SK-N-SH (cell line): ENCODE data around the gene BTBD16. TPM values are rescaled to one million over a fixed set of nuclear protein-coding genes. Genes with fewer than 3 reads are reported as not detected.

Experiments
- CTCF ChIA-PET: fragments of 300-600, 350-600 bp; formaldehyde crosslinking; extraction: SDS; loops from one replicate; lab custom pipeline; 2021; lab: Yijun Ruan, JAX
- POLR2A ChIA-PET: fragments of 350-600 bp; sonication (Branson Sonifier 250); formaldehyde crosslinking; extraction: SDS; loops from one replicate; lab custom pipeline; 2020; ENCODE audit warnings: antibody characterized with exemption, inconsistent platforms; lab: Yijun Ruan, JAX
- DNase-seq: peaks from one replicate; pipeline ENCODE4 v3.0.0; 2012
- H2AFZ ChIP-seq: fragments of 200-600 bp; sonication (generic); 2 replicates; pipeline ENCODE4 v1.8.1; 2016; ENCODE audit warnings: antibody characterized with exemption, mild to moderate bottlenecking, low read depth
- H3F3A ChIP-seq: fragments of 200-600 bp; sonication (generic); replicated peaks from 2 replicates; pipeline ENCODE3; 2016; ENCODE audit warnings: antibody characterized with exemption, mild to moderate bottlenecking; ENCODE audit not compliant: insufficient read depth
- H3K27ac ChIP-seq, 2 experiments: fragments of 200-500 bp in 1 of 2; fragments of 200-600 bp in 1 of 2; sonication (Bioruptor generic) in 1 of 2; sonication (generic), shearing (Covaris generic) in 1 of 2; 2 replicates each; pipeline versions ENCODE4 v1.5.1 to v1.6.1; 2014 to 2016; ENCODE audit warnings: low read depth in 2 of 2, inconsistent platforms in 1 of 2, low read length in 1 of 2, mild to moderate bottlenecking in 1 of 2, mixed read lengths in 1 of 2
- H3K27me3 ChIP-seq: fragments of 200-600 bp; sonication (generic), shearing (Covaris generic); 2 replicates; pipeline ENCODE4 v1.6.1; 2016; ENCODE audit warnings: mixed run types; ENCODE audit not compliant: insufficient read depth
- H3K36me3 ChIP-seq, 2 experiments: fragments of 200-500 bp in 1 of 2; fragments of 200-600 bp in 1 of 2; sonication (Bioruptor generic) in 1 of 2; sonication (generic) in 1 of 2; replicated peaks in 1 of 2; 2 replicates each; pipeline versions ENCODE3 to v1.5.1; 2014 to 2016; ENCODE audit warnings: low read length in 1 of 2, mild to moderate bottlenecking in 1 of 2; ENCODE audit not compliant: insufficient read depth in 2 of 2, control insufficient read depth in 1 of 2
- H3K4me1 ChIP-seq, 2 experiments: fragments of 200-500 bp in 1 of 2; fragments of 200-600 bp in 1 of 2; sonication (Bioruptor generic) in 1 of 2; sonication (generic), shearing (Covaris generic) in 1 of 2; 2 replicates each; pipeline versions ENCODE4 v1.5.1 to v1.6.1; 2014 to 2016; ENCODE audit warnings: low read depth in 1 of 2, low read length in 1 of 2, mixed run types in 1 of 2; ENCODE audit not compliant: insufficient read depth in 2 of 2, control insufficient read depth in 1 of 2
- H3K4me2 ChIP-seq: fragments of 200-600 bp; sonication (generic), shearing (Covaris generic); 2 replicates; pipeline ENCODE4 v1.6.1; 2017; ENCODE audit warnings: mixed run types
- H3K4me3 ChIP-seq, 2 experiments: fragments of 200-500 bp in 1 of 2; fragments of 200-600 bp in 1 of 2; sonication (Bioruptor generic) in 1 of 2; sonication (generic), shearing (Covaris generic) in 1 of 2; 2 replicates each; pipeline versions ENCODE4 v1.5.1 to v1.8.1; 2014 to 2016; ENCODE audit warnings: low read depth in 2 of 2, inconsistent platforms in 1 of 2, low read length in 1 of 2, mild to moderate bottlenecking in 1 of 2, mixed read lengths in 1 of 2, moderate library complexity in 1 of 2
- H3K79me2 ChIP-seq: fragments of 200-600 bp; sonication (generic); 2 replicates; pipeline ENCODE4 v1.8.1; 2017; ENCODE audit warnings: mild to moderate bottlenecking; ENCODE audit not compliant: insufficient read depth
- H3K9ac ChIP-seq: fragments of 200-600 bp; sonication (generic); 2 replicates; pipeline ENCODE4 v1.6.1; 2017; ENCODE audit warnings: mixed run types
- H3K9me2 ChIP-seq: fragments of 200-600 bp; sonication (generic); 2 replicates; pipeline ENCODE4 v1.6.1; 2017; ENCODE audit warnings: mixed run types
- H3K9me3 ChIP-seq: fragments of 200-600 bp; sonication (generic); 2 replicates; pipeline ENCODE4 v1.6.1; 2017; ENCODE audit warnings: mixed run types, mild to moderate bottlenecking, moderate library complexity
- H4K20me1 ChIP-seq: fragments of 200-600 bp; sonication (generic); 2 replicates; pipeline ENCODE4 v1.6.1; 2017; ENCODE audit warnings: mild to moderate bottlenecking, mixed run types; ENCODE audit not compliant: insufficient read depth
- CHD2 ChIP-seq: fragments of 150-350 bp; IDR thresholded peaks from 2 replicates; pipeline ENCODE4 v1.6.1; 2018; ENCODE audit warnings: low read length; ENCODE audit not compliant: partially characterized antibody
- ELF1 ChIP-seq: IDR thresholded peaks from 2 replicates; pipeline ENCODE4 v1.4.0; 2012
- EP300 ChIP-seq, 2 experiments: IDR thresholded peaks; 2 replicates each; pipeline versions ENCODE4 v1.4.0 to v1.6.1; 2012; ENCODE audit warnings: borderline replicate concordance in 1 of 2, low read depth in 1 of 2, low read length in 1 of 2
- JUND ChIP-seq: IDR thresholded peaks from 2 replicates; pipeline ENCODE4 v1.4.0; 2012
- MXI1 ChIP-seq: IDR thresholded peaks from 2 replicates; pipeline ENCODE4 v1.6.1; 2012; ENCODE audit warnings: mild to moderate bottlenecking, low read depth, low read length, improper control_type of control experiment
- RXRA ChIP-seq: IDR thresholded peaks from 2 replicates; pipeline ENCODE4 v1.4.0; 2012; ENCODE audit warnings: low read depth, mild to moderate bottlenecking, borderline replicate concordance
- TAF1 ChIP-seq: IDR thresholded peaks from 2 replicates; pipeline ENCODE4 v1.6.1; 2012; ENCODE audit warnings: low read depth, mild to moderate bottlenecking, low read length, moderate library complexity, borderline replicate concordance
- TEAD4 ChIP-seq: IDR thresholded peaks from 2 replicates; pipeline ENCODE4 v1.4.0; 2012; ENCODE audit warnings: mild to moderate bottlenecking, borderline replicate concordance; ENCODE audit not compliant: insufficient read depth
- WGBS: methylation state at CpG from one replicate; pipeline ENCODE4 v1.1.6; 2017; ENCODE audit warnings: low lambda C conversion rate; 5-methylcytosine and 5-hydroxymethylcytosine counted together
- polyA plus RNA-seq, 3 experiments: library from polyadenylated mRNA; depleted of rRNA; stranded (reverse); fragments of >200 nt; gene quantifications; 2 replicates each; pipeline ENCODE4 v1.2.3, GENCODE V29; 2012
- TF ChIP-seq, protein P1 (sequence below): IDR thresholded peaks from 2 replicates; pipeline ENCODE4 v1.4.0; 2012; ENCODE audit warnings: low read depth, borderline replicate concordance
- TF ChIP-seq, protein P2 (sequence below): IDR thresholded peaks from 2 replicates; pipeline ENCODE4 v1.4.0; 2012; ENCODE audit warnings: low read depth, borderline replicate concordance
- TF ChIP-seq, protein P3 (sequence below): IDR thresholded peaks from 2 replicates; pipeline ENCODE4 v1.6.1; 2012; ENCODE audit warnings: mild to moderate bottlenecking, low read depth, low read length, moderate library complexity
- TF ChIP-seq, protein P4 (sequence below): fragments of 150-350 bp; IDR thresholded peaks from 2 replicates; pipeline ENCODE4 v1.6.1; 2017; ENCODE audit warnings: antibody characterized with exemption, low read length, low read depth, borderline replicate concordance

Gene BTBD16
- polyA plus RNA-seq, 1 of the 3 experiments (the other 2 are of a cell fraction), result not detected

DNA sequence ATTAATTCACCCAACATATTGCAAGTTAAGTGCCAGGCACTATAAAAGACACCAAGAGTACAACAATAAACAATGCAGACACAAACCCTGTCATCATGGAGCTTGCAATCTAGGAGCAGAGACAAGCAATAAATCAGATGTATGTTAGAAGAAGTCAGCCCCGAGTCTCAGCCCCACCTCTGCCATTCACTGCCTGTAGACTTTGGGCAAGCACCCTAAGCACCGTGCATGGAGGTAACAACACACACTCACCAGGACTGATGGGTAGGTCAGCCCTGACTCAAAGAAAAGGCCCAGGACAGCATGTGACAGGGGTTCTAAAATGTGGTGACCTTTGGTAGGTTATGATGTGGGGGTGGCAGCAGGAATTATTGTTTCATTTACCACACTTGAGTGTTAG lies 54.1 kb downstream of the BTBD16 start:
- Histone ChIP-seq H3K4me2 (no peak overlapping the region), H3K79me2 (no peaks in the 10 kb centered on the region), H3K27ac (no peak overlapping the region), H2AFZ (no peak overlapping the region), H3F3A (no peaks in the 10 kb centered on the region), H3K9me3 (0 out of 2 replicates have a peak, but pooled peaks cover 6% of the 10 kb centered on the region), H3K4me3 (no peak overlapping the region), H4K20me1 (no peaks in the 10 kb centered on the region), H3K9ac (no peak overlapping the region), H3K4me1 (no peaks in the 10 kb centered on the region), H3K27me3 (no peaks in the 10 kb centered on the region; the same call in 1 of the 2 replicates), H3K36me3 (no peaks in the 10 kb centered on the region), H3K9me2 (no peaks in the 10 kb centered on the region)
- WGBS, result 69% methylated on average over 2 of the region's 2 CpGs
- TF ChIP-seq JUND (no peak), TEAD4 (no peak), RXRA (no peak)
- ChIA-PET CTCF (interaction anchor here (0.9 to 4.0 kb wide), 2 partner anchors 11 to 110 kb away, joined by 3 to 22 read pairs; no protein-coding TSS in a partner anchor), POLR2A (no interaction called here)
- DNase-seq, result no peak

DNA sequence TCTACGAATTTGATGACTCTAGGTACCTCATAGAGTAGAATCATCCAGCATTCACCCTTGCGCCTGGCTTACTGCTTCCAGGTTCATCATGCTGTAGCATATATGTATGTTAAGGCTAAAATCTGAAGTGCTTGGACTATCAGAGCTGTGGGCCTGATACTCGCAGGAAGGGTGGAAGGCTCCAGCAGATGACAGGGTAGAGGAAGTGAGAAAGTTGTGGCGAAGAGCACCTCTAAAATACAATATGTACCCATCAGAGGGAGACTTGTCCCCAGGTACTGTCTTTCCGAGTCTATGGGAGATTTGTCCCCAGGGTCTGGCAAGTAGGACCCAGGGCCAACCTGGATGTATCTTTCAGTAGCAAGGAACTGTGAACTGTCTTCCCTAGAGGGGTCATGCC lies 55.3 kb downstream of the BTBD16 start:
- DNase-seq, result no peak
- ChIA-PET POLR2A (no interaction called here), CTCF (interaction anchor here (1.6 kb wide), 1 partner anchor 58 kb away, joined by 5 read pairs; no protein-coding TSS in a partner anchor)
- no peak overlapping the region for H3K9ac ChIP-seq
- 66% methylated on average over 5 of the region's 5 CpGs for WGBS
- TF ChIP-seq, protein P1, sequence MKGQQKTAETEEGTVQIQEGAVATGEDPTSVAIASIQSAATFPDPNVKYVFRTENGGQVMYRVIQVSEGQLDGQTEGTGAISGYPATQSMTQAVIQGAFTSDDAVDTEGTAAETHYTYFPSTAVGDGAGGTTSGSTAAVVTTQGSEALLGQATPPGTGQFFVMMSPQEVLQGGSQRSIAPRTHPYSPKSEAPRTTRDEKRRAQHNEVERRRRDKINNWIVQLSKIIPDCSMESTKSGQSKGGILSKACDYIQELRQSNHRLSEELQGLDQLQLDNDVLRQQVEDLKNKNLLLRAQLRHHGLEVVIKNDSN, result no peak
- TF ChIP-seq ELF1 (no peak), MXI1 (no peak), CHD2 (no peak), TAF1 (no peak), EP300 (IDR thresholded peaks at IDR 0.05; ENCODE audit: borderline replicate concordance in 1 of 2, low read depth in 1 of 2, low read length in 1 of 2) (no peak)
- TF ChIP-seq, protein P2, sequence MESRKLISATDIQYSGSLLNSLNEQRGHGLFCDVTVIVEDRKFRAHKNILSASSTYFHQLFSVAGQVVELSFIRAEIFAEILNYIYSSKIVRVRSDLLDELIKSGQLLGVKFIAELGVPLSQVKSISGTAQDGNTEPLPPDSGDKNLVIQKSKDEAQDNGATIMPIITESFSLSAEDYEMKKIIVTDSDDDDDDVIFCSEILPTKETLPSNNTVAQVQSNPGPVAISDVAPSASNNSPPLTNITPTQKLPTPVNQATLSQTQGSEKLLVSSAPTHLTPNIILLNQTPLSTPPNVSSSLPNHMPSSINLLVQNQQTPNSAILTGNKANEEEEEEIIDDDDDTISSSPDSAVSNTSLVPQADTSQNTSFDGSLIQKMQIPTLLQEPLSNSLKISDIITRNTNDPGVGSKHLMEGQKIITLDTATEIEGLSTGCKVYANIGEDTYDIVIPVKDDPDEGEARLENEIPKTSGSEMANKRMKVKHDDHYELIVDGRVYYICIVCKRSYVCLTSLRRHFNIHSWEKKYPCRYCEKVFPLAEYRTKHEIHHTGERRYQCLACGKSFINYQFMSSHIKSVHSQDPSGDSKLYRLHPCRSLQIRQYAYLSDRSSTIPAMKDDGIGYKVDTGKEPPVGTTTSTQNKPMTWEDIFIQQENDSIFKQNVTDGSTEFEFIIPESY, result no peak
- TF ChIP-seq, protein P3, sequence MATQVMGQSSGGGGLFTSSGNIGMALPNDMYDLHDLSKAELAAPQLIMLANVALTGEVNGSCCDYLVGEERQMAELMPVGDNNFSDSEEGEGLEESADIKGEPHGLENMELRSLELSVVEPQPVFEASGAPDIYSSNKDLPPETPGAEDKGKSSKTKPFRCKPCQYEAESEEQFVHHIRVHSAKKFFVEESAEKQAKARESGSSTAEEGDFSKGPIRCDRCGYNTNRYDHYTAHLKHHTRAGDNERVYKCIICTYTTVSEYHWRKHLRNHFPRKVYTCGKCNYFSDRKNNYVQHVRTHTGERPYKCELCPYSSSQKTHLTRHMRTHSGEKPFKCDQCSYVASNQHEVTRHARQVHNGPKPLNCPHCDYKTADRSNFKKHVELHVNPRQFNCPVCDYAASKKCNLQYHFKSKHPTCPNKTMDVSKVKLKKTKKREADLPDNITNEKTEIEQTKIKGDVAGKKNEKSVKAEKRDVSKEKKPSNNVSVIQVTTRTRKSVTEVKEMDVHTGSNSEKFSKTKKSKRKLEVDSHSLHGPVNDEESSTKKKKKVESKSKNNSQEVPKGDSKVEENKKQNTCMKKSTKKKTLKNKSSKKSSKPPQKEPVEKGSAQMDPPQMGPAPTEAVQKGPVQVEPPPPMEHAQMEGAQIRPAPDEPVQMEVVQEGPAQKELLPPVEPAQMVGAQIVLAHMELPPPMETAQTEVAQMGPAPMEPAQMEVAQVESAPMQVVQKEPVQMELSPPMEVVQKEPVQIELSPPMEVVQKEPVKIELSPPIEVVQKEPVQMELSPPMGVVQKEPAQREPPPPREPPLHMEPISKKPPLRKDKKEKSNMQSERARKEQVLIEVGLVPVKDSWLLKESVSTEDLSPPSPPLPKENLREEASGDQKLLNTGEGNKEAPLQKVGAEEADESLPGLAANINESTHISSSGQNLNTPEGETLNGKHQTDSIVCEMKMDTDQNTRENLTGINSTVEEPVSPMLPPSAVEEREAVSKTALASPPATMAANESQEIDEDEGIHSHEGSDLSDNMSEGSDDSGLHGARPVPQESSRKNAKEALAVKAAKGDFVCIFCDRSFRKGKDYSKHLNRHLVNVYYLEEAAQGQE, result no peak
- TF ChIP-seq, protein P4, sequence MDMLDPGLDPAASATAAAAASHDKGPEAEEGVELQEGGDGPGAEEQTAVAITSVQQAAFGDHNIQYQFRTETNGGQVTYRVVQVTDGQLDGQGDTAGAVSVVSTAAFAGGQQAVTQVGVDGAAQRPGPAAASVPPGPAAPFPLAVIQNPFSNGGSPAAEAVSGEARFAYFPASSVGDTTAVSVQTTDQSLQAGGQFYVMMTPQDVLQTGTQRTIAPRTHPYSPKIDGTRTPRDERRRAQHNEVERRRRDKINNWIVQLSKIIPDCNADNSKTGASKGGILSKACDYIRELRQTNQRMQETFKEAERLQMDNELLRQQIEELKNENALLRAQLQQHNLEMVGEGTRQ, result no peak
- H3K9me2 ChIP-seq, result no peaks in the 10 kb centered on the region
- H4K20me1 ChIP-seq, result no peaks in the 10 kb centered on the region
- no peaks in the 10 kb centered on the region for H3K4me1 ChIP-seq
- H3K9me3 ChIP-seq, result no peaks in the 10 kb centered on the region
- H3K36me3 ChIP-seq, result no peaks in the 10 kb centered on the region
- H2AFZ ChIP-seq, result no peak overlapping the region
- H3K79me2 ChIP-seq, result no peaks in the 10 kb centered on the region
- no peak overlapping the region for H3K4me2 ChIP-seq
- no peak overlapping the region for H3K27ac ChIP-seq
- H3K27me3 ChIP-seq, result no peaks in the 10 kb centered on the region; the same call in 1 of the 2 replicates
- H3F3A ChIP-seq, result no peaks in the 10 kb centered on the region
- no peak overlapping the region for H3K4me3 ChIP-seq
